MCF 10A (cell line): ENCODE data around the gene AAR2. TPM values are rescaled to one million over a fixed set of nuclear protein-coding genes. Genes with fewer than 3 reads are reported as not detected.

Experiments
- BruUV-seq: library from RNA; stranded (reverse); fragments of 400-500 nt; replicated peaks from 2 replicates; lab custom pipeline; 2021; lab: Mats Ljungman, UMichigan
- CTCF ChIA-PET: fragments of 300-600 bp; sonication (Branson Sonifier 250); formaldehyde crosslinking; extraction: SDS; loops from one replicate; lab custom pipeline; 2021; ENCODE audit warnings: antibody characterized with exemption, inconsistent platforms; lab: Yijun Ruan, JAX
- POLR2A ChIA-PET: fragments of 300-600, 350-650 bp; sonication (Branson Sonifier 250); formaldehyde crosslinking; extraction: SDS; loops from one replicate; lab custom pipeline; 2020; ENCODE audit warnings: antibody characterized with exemption, inconsistent platforms; lab: Yijun Ruan, JAX
- DNase-seq: peaks from one replicate; pipeline ENCODE4 v3.0.0-alpha.2; 2018; ENCODE audit not compliant: unreplicated experiment
- H3K27ac Mint-ChIP-seq: one replicate; pipeline ENCODE4 v1.8.0; 2022; ENCODE audit warnings: mild to moderate bottlenecking, low read depth, mixed read lengths; ENCODE audit not compliant: unreplicated experiment
- H3K27me3 Mint-ChIP-seq: one replicate; pipeline ENCODE4 v1.8.0; 2022; ENCODE audit warnings: mixed read lengths; ENCODE audit not compliant: insufficient read depth, unreplicated experiment
- H3K36me3 Mint-ChIP-seq: one replicate; pipeline ENCODE4 v1.8.0; 2022; ENCODE audit warnings: mild to moderate bottlenecking, moderate library complexity, mixed read lengths; ENCODE audit not compliant: insufficient read depth, unreplicated experiment
- H3K4me1 Mint-ChIP-seq: one replicate; pipeline ENCODE4 v1.8.0; 2022; ENCODE audit warnings: mixed read lengths; ENCODE audit not compliant: insufficient read depth, unreplicated experiment
- H3K4me3 Mint-ChIP-seq: one replicate; pipeline ENCODE4 v1.8.0; 2022; ENCODE audit warnings: mild to moderate bottlenecking, moderate library complexity, mixed read lengths; ENCODE audit not compliant: unreplicated experiment
- H3K9me3 Mint-ChIP-seq: one replicate; pipeline ENCODE4 v1.8.0; 2022; ENCODE audit warnings: mixed read lengths; ENCODE audit not compliant: unreplicated experiment
- intact Hi-C: fragments of 100-400 bp; cut with micrococcal nuclease; formaldehyde crosslinking; loops from 2 replicates; pipeline ENCODE4 v1.14.1; 2022
- total RNA-seq: library from RNA; stranded (reverse); gene quantifications from 2 replicates; pipeline ENCODE4 v1.2.3, GENCODE V29; 2022
- TF ChIP-seq, protein P1 (sequence below): fragments of 200-600 bp; IDR thresholded peaks from one replicate; pipeline ENCODE4 v1.8.0; 2022; ENCODE audit warnings: antibody characterized with exemption, mild to moderate bottlenecking; ENCODE audit not compliant: unreplicated experiment

Gene AAR2
- total RNA-seq, 1 experiment from 2014 or later = 21.0 TPM

DNA sequence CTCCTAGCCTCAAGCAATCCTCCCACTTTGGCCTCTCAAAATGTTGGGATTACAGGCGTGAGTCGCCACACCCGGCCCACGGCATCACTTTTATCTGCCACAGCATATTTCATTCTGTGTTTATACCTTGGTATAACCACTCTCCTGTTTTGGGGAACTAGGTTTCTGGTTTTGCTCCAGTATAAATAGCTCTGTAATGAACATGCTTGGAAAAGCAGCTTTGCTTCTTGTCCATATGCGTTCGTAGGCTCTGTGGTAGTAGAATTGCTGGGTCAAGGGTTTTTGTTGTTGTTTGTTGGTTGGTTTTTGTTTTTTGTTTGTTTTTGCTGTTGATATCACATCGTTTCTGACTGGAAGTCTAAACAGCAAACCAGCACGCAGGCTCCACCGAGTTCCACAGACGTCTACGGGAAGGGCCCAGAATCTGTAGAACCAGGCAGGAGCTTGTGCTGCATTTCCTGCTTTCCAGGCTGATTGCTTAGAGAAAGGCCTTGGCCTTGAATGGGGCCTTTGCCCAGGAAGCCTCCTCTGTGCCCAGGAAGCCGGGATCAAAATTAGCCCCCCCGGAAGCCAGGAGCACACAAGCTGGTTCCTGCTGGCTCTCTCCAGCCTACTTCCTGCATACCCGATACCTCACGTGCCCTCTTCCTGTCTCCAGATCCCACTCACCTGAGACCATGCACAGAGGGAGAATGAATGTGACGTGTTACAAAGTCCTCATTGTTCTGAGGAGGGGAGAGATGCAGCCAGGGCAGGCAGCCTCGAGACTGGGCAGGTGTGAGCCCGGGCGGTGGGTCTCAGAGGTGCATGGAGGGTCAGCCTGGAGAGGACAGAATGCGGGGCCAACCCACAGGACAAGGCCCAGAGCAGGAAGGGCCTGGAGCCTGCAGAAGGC, 34.7 kb downstream of the AAR2 start:
- Mint-ChIP-seq H3K27ac (no peak overlapping the region), H3K27me3 (peaks cover 13% of the 10 kb centered on the region), H3K9me3 (no peaks in the 10 kb centered on the region), H3K36me3 (no peaks in the 10 kb centered on the region), H3K4me1 (no peaks in the 10 kb centered on the region), H3K4me3 (no peak overlapping the region)
- ChIA-PET CTCF (interaction anchor here (0.6 to 5.3 kb wide), 6 partner anchors 8 to 1580 kb away, joined by 3 to 45 read pairs (median 4); no protein-coding TSS in a partner anchor), POLR2A (interaction anchor here (0.6 to 1.3 kb wide), 2 partner anchors 10 to 159 kb away, joined by 3 read pairs; no protein-coding TSS in a partner anchor)
- TF ChIP-seq, protein P1, sequence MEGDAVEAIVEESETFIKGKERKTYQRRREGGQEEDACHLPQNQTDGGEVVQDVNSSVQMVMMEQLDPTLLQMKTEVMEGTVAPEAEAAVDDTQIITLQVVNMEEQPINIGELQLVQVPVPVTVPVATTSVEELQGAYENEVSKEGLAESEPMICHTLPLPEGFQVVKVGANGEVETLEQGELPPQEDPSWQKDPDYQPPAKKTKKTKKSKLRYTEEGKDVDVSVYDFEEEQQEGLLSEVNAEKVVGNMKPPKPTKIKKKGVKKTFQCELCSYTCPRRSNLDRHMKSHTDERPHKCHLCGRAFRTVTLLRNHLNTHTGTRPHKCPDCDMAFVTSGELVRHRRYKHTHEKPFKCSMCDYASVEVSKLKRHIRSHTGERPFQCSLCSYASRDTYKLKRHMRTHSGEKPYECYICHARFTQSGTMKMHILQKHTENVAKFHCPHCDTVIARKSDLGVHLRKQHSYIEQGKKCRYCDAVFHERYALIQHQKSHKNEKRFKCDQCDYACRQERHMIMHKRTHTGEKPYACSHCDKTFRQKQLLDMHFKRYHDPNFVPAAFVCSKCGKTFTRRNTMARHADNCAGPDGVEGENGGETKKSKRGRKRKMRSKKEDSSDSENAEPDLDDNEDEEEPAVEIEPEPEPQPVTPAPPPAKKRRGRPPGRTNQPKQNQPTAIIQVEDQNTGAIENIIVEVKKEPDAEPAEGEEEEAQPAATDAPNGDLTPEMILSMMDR = no peak
- intact Hi-C loops = no loop called here
- DNase-seq = no peak
- BruUV-seq = no TSS peak

DNA sequence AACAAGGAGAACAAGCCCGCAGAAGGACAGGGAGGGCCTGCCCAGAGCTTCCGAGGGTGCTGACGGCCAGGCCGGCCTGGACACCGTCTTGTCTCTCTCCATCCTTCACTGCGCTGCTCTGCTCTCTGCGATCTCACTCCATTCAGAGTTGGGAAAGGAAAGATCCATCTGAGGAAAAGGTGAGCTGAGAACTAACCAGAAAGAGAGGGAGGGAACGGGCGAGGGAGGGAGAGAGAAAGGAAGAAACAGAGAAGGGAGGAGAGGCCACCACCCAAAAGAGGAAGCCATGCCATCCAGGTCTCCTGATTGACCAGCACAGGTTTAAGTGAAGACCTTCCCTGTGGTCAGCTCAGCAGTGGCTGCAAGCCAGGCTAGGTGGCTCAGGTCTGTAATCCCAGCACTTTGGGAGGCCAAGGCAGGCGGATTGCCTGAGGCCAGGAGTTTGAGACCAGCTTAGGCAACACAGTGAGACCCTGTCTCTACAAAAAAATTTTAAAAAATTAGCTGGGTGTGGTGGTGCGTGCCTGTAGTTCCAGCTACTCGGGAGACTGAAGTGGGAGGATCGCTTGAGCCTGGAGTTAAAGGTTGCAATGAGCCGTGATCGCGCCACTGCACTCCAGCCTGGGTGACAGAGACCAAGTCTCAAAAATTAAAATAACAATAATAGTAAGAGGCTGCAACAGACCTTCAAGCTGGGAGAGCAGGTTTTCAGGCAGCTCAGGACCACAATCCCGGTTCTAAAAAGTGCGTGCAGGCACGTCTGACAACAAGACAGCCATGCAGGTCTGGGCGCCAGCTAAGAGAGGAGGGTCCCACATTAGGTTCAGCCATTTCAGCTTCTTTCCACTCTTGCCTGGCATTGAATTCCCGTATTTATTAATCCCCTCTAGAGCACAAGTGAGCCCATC, 35.6 kb downstream of the AAR2 start:
- CTCF ChIA-PET = interaction anchor here (0.6 to 5.3 kb wide), 4 partner anchors 70 to 688 kb away, joined by 3 to 45 read pairs (median 3); no protein-coding TSS in a partner anchor
- Mint-ChIP-seq H3K27ac (no peak overlapping the region), H3K4me1 (no peaks in the 10 kb centered on the region), H3K9me3 (no peaks in the 10 kb centered on the region), H3K4me3 (no peak overlapping the region), H3K27me3 (peaks cover 20% of the 10 kb centered on the region), H3K36me3 (no peaks in the 10 kb centered on the region)
- intact Hi-C loops = no loop called here
- BruUV-seq = no TSS peak
- POLR2A ChIA-PET = interaction anchor here (1.3 kb wide), 1 partner anchor 9 kb away, joined by 3 read pairs; no protein-coding TSS in a partner anchor
- no peak for DNase-seq
- TF ChIP-seq, protein P1 = no peak

DNA sequence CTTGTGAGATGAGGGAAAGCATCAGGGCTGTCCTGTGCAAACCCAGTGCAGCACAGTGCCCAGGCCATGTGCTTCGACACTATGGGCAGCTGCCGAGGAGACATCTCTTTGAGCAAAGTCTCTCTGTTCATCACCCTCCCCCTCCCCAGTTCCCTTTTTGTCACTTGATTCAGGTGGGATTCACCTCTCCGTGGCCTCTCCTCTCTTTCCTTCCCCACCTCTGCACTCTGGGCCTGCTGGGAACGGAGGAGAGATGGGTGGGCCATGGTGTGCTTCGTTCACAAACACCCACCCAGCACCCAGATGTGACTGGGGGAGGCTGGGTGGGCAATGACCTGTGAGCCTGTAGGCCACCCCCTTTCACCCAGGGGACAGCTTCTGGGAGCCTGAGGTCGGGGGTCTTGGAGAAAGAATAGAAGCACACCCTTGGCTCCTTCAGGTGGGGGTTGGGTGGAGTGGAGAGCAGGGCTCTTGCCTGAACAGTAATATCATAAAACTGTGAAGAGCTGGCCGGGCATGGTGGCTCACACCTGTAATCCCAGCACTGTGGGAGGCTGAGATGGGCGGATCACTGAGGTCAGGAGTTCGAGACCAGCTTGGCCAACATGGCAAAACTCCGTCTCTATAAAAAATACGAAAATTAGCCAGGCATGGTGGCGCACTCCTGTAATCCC, 36.4 kb downstream of the AAR2 start:
- POLR2A ChIA-PET = interaction anchor here (1.3 kb wide), 1 partner anchor 8 kb away, joined by 3 read pairs; no protein-coding TSS in a partner anchor
- TF ChIP-seq, protein P1 = no peak
- CTCF ChIA-PET = interaction anchor here (0.6 to 5.3 kb wide), 9 partner anchors 9 to 316 kb away, joined by 3 to 45 read pairs (median 3); no protein-coding TSS in a partner anchor
- no TSS peak for BruUV-seq
- no peaks in the 10 kb centered on the region for H3K9me3 Mint-ChIP-seq
- H3K4me1 Mint-ChIP-seq = no peaks in the 10 kb centered on the region
- H3K4me3 Mint-ChIP-seq = no peak overlapping the region
- H3K27me3 Mint-ChIP-seq = peaks cover 28% of the 10 kb centered on the region
- H3K27ac Mint-ChIP-seq = no peak overlapping the region
- intact Hi-C loops = no loop called here
- no peak for DNase-seq
- H3K36me3 Mint-ChIP-seq = no peaks in the 10 kb centered on the region
